Measurements from ENCODE around the gene CDC42BPB. TPM values are rescaled to one million over a fixed set of nuclear protein-coding genes. Genes with fewer than 3 reads are reported as not detected.

Gene CDC42BPB
- total and polyA plus RNA-seq, 8 donors = 73.4 to 91.4 (median 79.5) TPM

DNA sequence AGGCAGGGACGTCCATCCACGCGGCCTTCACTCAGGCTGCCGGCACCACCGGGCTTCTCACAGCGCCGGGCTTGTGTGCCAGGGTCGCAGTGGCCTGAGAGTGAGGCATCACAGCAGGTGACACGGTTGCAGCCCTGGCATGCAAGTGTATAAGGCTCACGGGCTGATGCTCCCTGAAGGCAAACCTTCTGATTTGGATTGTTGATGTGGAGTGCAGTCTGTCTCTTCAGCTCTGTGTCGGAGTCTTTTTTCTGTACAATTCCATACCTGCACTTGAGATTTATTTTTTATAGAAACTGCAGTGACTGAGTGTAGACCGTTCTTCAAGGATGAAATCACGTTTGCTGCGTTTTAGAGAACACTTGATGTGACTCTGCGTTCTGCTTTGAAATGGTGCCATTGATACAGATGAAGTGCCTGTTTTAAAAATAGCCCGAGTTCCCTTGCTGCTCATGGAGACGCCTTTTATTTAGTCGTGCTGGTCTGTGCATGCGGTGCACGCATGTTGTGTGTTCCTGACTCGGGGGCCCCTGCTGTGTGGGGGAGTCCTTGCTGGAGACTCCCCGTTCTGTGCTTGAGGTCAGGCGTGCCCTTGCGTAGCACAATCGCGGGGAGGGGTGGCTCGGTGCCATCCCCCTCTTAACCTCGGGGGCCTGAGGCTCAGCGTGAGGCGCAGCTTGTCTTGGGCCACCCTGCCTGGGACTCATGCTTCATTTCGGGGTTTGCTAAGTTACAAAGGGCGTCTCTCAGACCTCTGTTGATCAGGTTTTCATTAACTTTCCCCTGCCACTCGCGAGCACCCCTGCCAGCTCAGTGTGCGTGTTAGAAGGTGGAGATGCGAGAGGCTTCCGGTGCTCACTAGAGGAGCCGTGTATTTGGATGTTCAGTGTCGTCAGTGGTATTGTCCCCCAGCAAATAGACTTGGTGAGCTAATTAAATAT, 156.4 kb downstream of the CDC42BPB start:
- H3K4me1 ChIP-seq = peaks cover 8 to 10% of the 10 kb centered on the region in 2 donors
- DNase-seq (peak in 1 of 4 donors; percentile 38), ATAC-seq (peak; percentile 31)
- no peaks in the 10 kb centered on the region for H3K27me3 ChIP-seq
- peak overlapping the region in 1 of 2 donors; percentile 48 for H3K27ac ChIP-seq
- no peak for TF ChIP-seq CTCF (IDR thresholded peaks at IDR 0.05)
- no peak overlapping the region for H3K4me3 ChIP-seq
- no peaks in the 10 kb centered on the region for H3K9me3 ChIP-seq
- peaks cover 0 to 79% of the 10 kb centered on the region in 2 donors for H3K36me3 ChIP-seq
- intact Hi-C loops (cut with DNase I) = no loop called here

GRCh38 chr14:102899516-102899900, 157.8 kb downstream of the CDC42BPB start:
- DNase-seq = no peak
- TF ChIP-seq CTCF (IDR thresholded peaks at IDR 0.05) = no peak
- no peaks in the 10 kb centered on the region for H3K9me3 ChIP-seq
- H3K4me1 ChIP-seq = peaks cover 8 to 10% of the 10 kb centered on the region in 2 donors
- no peak overlapping the region for H3K27ac ChIP-seq
- no peak for ATAC-seq
- no peak overlapping the region for H3K4me3 ChIP-seq
- peaks cover 0 to 80% of the 10 kb centered on the region in 2 donors for H3K36me3 ChIP-seq
- intact Hi-C loops (cut with DNase I) = no loop called here
- H3K27me3 ChIP-seq = no peaks in the 10 kb centered on the region

DNA sequence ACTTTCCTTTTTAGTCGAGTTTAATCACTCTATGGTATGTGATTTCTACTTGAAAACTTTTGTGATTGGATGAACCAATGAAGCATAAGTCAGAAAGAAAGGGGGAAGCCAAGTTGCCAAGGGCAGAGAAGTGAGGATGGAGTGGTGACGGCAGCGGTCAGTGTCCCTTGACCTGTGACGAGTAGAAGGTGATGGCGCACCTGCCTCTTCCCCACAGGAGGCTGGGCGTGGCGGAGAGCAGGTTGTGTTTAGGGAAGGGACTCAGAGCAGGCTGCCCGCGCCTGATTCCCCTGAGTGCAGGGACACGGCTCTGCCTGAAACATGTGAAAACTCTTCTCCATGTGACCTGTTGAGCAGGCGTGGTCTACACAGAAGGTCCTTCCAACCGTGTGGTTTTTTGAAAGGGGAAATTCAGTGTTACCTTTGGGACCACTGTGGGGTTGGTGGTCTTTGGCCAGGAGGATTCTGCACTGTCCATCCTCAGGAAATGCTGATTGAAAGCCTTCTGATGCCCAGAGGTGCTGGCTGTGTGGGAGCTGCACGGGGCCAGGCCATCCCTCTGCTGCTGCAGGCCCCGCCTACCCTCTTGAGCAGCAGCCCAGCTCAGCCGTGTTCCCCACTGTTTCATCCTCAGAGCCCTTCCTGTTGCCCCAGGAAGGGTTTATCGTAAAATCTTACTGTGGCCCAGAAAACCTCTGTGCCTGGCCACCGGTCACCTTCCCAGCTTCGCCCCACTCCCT, 158.4 kb downstream of the CDC42BPB start:
- no peak overlapping the region for H3K4me3 ChIP-seq
- ATAC-seq (no peak), DNase-seq (no peak)
- H3K27me3 ChIP-seq = no peaks in the 10 kb centered on the region
- intact Hi-C loops (cut with DNase I) = no loop called here
- H3K4me1 ChIP-seq = peaks cover 8 to 10% of the 10 kb centered on the region in 2 donors
- TF ChIP-seq CTCF (IDR thresholded peaks at IDR 0.05) = no peak
- H3K27ac ChIP-seq = no peak overlapping the region
- no peaks in the 10 kb centered on the region for H3K9me3 ChIP-seq
- H3K36me3 ChIP-seq = peaks cover 0 to 82% of the 10 kb centered on the region in 2 donors

GRCh38 chr14:102898298-102898697, 159.1 kb downstream of the CDC42BPB start:
- Histone ChIP-seq H3K4me1 (peaks cover 8 to 10% of the 10 kb centered on the region in 2 donors), H3K36me3 (peaks cover 0 to 82% of the 10 kb centered on the region in 2 donors), H3K4me3 (no peak overlapping the region), H3K27ac (no peak overlapping the region), H3K27me3 (no peaks in the 10 kb centered on the region), H3K9me3 (no peaks in the 10 kb centered on the region)
- intact Hi-C loops (cut with DNase I) = no loop called here
- no peak for DNase-seq
- no peak for ATAC-seq
- no peak for TF ChIP-seq CTCF (IDR thresholded peaks at IDR 0.05)

Data from left lung (tissue), 10 donors.